Muscle layer of duodenum (tissue), 2 donors: ENCODE measurements around the gene PTPRZ1.

Source experiments
- H3K27ac ChIP-seq: one replicate; pipeline ENCODE4 v1.7.0; 2013; ENCODE audit warnings: mild to moderate bottlenecking, low read length
- H3K27me3 ChIP-seq: one replicate; pipeline ENCODE4 v1.7.0; 2013; ENCODE audit warnings: low read depth, mild to moderate bottlenecking, control low read depth, low read length
- H3K36me3 ChIP-seq, 2 donors: one replicate each; pipeline ENCODE4 v1.7.0; 2013; ENCODE audit warnings: low read length in 2 of 2, control low read depth in 1 of 2, mild to moderate bottlenecking in 1 of 2; ENCODE audit not compliant: insufficient read depth in 2 of 2, control insufficient read depth in 1 of 2
- H3K4me1 ChIP-seq, 2 donors: one replicate each; pipeline ENCODE4 v1.7.0; 2013; ENCODE audit warnings: low read length in 2 of 2, mild to moderate bottlenecking in 2 of 2, control low read depth in 1 of 2, moderate library complexity in 1 of 2; ENCODE audit not compliant: insufficient read depth in 2 of 2, control insufficient read depth in 1 of 2
- H3K4me3 ChIP-seq, 2 donors: one replicate each; pipeline ENCODE4 v1.7.0; 2013; ENCODE audit warnings: low read length in 2 of 2, low read depth in 1 of 2, mild to moderate bottlenecking in 1 of 2
- H3K9me3 ChIP-seq, 2 donors: one replicate each; pipeline ENCODE4 v1.7.0; 2013; ENCODE audit warnings: low read length in 2 of 2, control low read depth in 1 of 2, mild to moderate bottlenecking in 1 of 2; ENCODE audit not compliant: control insufficient read depth in 1 of 2
- donor health status: healthy.

PTPRZ1 gene

GRCh38 chr7:122056977-122057376, 184.0 kb downstream of the PTPRZ1 start:
- no peak overlapping the region for H3K27ac ChIP-seq
- no peaks in the 10 kb centered on the region for H3K27me3 ChIP-seq
- H3K9me3 ChIP-seq = no peaks in the 10 kb centered on the region
- H3K4me1 ChIP-seq = no peaks in the 10 kb centered on the region
- H3K4me3 ChIP-seq = no peak overlapping the region
- no peaks in the 10 kb centered on the region for H3K36me3 ChIP-seq

- Histone ChIP-seq H3K36me3 (no peaks in the 10 kb centered on the region), H3K4me1 (no peaks in the 10 kb centered on the region), H3K9me3 (no peaks in the 10 kb centered on the region), H3K4me3 (no peak overlapping the region), H3K27me3 (no peaks in the 10 kb centered on the region), H3K27ac (no peak overlapping the region)
These were observed 186.6 kb downstream of the PTPRZ1 start for GRCh38 chr7:122059542-122059941.

GRCh38 chr7:122063146-122063545, 190.2 kb downstream of the PTPRZ1 start:
- H3K27ac ChIP-seq = no peak overlapping the region
- no peaks in the 10 kb centered on the region for H3K9me3 ChIP-seq
- H3K4me1 ChIP-seq = no peaks in the 10 kb centered on the region
- H3K36me3 ChIP-seq = no peaks in the 10 kb centered on the region
- no peaks in the 10 kb centered on the region for H3K27me3 ChIP-seq
- no peak overlapping the region for H3K4me3 ChIP-seq

GRCh38 chr7:122064971-122065370, 192.0 kb downstream of the PTPRZ1 start:
- no peak overlapping the region for H3K4me3 ChIP-seq
- H3K36me3 ChIP-seq = no peaks in the 10 kb centered on the region
- no peak overlapping the region for H3K27ac ChIP-seq
- no peaks in the 10 kb centered on the region for H3K9me3 ChIP-seq
- H3K4me1 ChIP-seq = no peaks in the 10 kb centered on the region
- H3K27me3 ChIP-seq = no peaks in the 10 kb centered on the region

GRCh38 chr7:122067077-122067476, 194.1 kb downstream of the PTPRZ1 start:
- H3K27ac ChIP-seq = no peak overlapping the region
- H3K9me3 ChIP-seq = no peaks in the 10 kb centered on the region
- H3K27me3 ChIP-seq = no peaks in the 10 kb centered on the region
- H3K36me3 ChIP-seq = no peaks in the 10 kb centered on the region
- H3K4me3 ChIP-seq = no peak overlapping the region
- H3K4me1 ChIP-seq = no peaks in the 10 kb centered on the region

- H3K27me3 ChIP-seq = no peaks in the 10 kb centered on the region
- no peaks in the 10 kb centered on the region for H3K36me3 ChIP-seq
- no peak overlapping the region for H3K4me3 ChIP-seq
- no peaks in the 10 kb centered on the region for H3K9me3 ChIP-seq
- H3K27ac ChIP-seq = no peak overlapping the region
- H3K4me1 ChIP-seq = no peaks in the 10 kb centered on the region
These were observed 195.1 kb downstream of the PTPRZ1 start for GRCh38 chr7:122068046-122068445.

- peaks cover 0 to 7% of the 10 kb centered on the region in 2 donors for H3K36me3 ChIP-seq
- H3K9me3 ChIP-seq = no peaks in the 10 kb centered on the region
- H3K27ac ChIP-seq = no peak overlapping the region
- H3K4me3 ChIP-seq = no peak overlapping the region
- H3K27me3 ChIP-seq = no peaks in the 10 kb centered on the region
- no peaks in the 10 kb centered on the region for H3K4me1 ChIP-seq
These were observed 196.0 kb downstream of the PTPRZ1 start for GRCh38 chr7:122068999-122069398.

- no peak overlapping the region for H3K27ac ChIP-seq
- H3K9me3 ChIP-seq = no peaks in the 10 kb centered on the region
- H3K4me1 ChIP-seq = no peaks in the 10 kb centered on the region
- H3K36me3 ChIP-seq = peaks cover 0 to 16% of the 10 kb centered on the region in 2 donors
- no peaks in the 10 kb centered on the region for H3K27me3 ChIP-seq
- H3K4me3 ChIP-seq = no peak overlapping the region
These were observed 197.1 kb downstream of the PTPRZ1 start for GRCh38 chr7:122070062-122070461.

GRCh38 chr7:122070834-122071233, 197.9 kb downstream of the PTPRZ1 start:
- Histone ChIP-seq H3K27me3 (no peaks in the 10 kb centered on the region), H3K9me3 (no peaks in the 10 kb centered on the region), H3K27ac (no peak overlapping the region), H3K36me3 (peaks cover 0 to 20% of the 10 kb centered on the region in 2 donors), H3K4me3 (no peak overlapping the region), H3K4me1 (no peaks in the 10 kb centered on the region)

GRCh38 chr7:122072272-122072671, 199.3 kb downstream of the PTPRZ1 start:
- peaks cover 0 to 35% of the 10 kb centered on the region in 2 donors for H3K36me3 ChIP-seq
- no peaks in the 10 kb centered on the region for H3K9me3 ChIP-seq
- H3K27me3 ChIP-seq = no peaks in the 10 kb centered on the region
- no peak overlapping the region for H3K27ac ChIP-seq
- H3K4me1 ChIP-seq = no peaks in the 10 kb centered on the region
- H3K4me3 ChIP-seq = no peak overlapping the region

GRCh38 chr7:122072924-122073599, 200.1 kb downstream of the PTPRZ1 start:
- Histone ChIP-seq H3K36me3 (peaks cover 0 to 43% of the 10 kb centered on the region in 2 donors), H3K9me3 (no peaks in the 10 kb centered on the region), H3K4me3 (no peak overlapping the region), H3K27ac (no peak overlapping the region), H3K4me1 (no peaks in the 10 kb centered on the region), H3K27me3 (no peaks in the 10 kb centered on the region)

- Histone ChIP-seq H3K4me1 (no peaks in the 10 kb centered on the region), H3K4me3 (no peak overlapping the region), H3K27me3 (no peaks in the 10 kb centered on the region), H3K9me3 (no peaks in the 10 kb centered on the region), H3K36me3 (peaks cover 0 to 47% of the 10 kb centered on the region in 2 donors), H3K27ac (no peak overlapping the region)
These were observed 200.7 kb downstream of the PTPRZ1 start for GRCh38 chr7:122073635-122074034.
